GM19372 (cell line): Measurements from ENCODE around the gene EBF4.

Experiments
- ATAC-seq: cut with Tn5 transposase; IDR thresholded peaks from one replicate; pipeline ENCODE4 v1.9.1; 2021; ENCODE audit warnings: mild to moderate bottlenecking, low read depth, moderate library complexity; ENCODE audit not compliant: unreplicated experiment

Gene EBF4

GRCh38 chr20:2699775-2700413 lies 7.3 kb downstream of the EBF4 start:
- no peak for ATAC-seq

GRCh38 chr20:2700913-2701620 lies 8.5 kb downstream of the EBF4 start:
- ATAC-seq: no peak

GRCh38 chr20:2701671-2702081 lies 9.1 kb downstream of the EBF4 start:
- no peak for ATAC-seq

GRCh38 chr20:2703716-2704475 lies 11.3 kb downstream of the EBF4 start:
- ATAC-seq: no peak

GRCh38 chr20:2705931-2706645 lies 13.5 kb downstream of the EBF4 start:
- no peak for ATAC-seq

GRCh38 chr20:2706688-2707352 lies 14.2 kb downstream of the EBF4 start:
- ATAC-seq: no peak

- no peak for ATAC-seq
Observed at GRCh38 chr20:2707353-2708072, 14.9 kb downstream of the EBF4 start.

GRCh38 chr20:2708073-2708415 lies 15.5 kb downstream of the EBF4 start:
- no peak for ATAC-seq

GRCh38 chr20:2708665-2709064 lies 16.1 kb downstream of the EBF4 start:
- no peak for ATAC-seq

GRCh38 chr20:2709205-2709981 lies 16.8 kb downstream of the EBF4 start:
- ATAC-seq: no peak

GRCh38 chr20:2713285-2713684 lies 20.7 kb downstream of the EBF4 start:
- ATAC-seq: no peak

GRCh38 chr20:2729251-2729713 lies 36.7 kb downstream of the EBF4 start:
- ATAC-seq: no peak

- no peak for ATAC-seq
Observed at GRCh38 chr20:2729791-2730190, 37.2 kb downstream of the EBF4 start.

GRCh38 chr20:2734899-2735298 lies 42.3 kb downstream of the EBF4 start:
- no peak for ATAC-seq

GRCh38 chr20:2736441-2736840 lies 43.9 kb downstream of the EBF4 start:
- ATAC-seq: no peak

- ATAC-seq: no peak
Observed at GRCh38 chr20:2738331-2739041, 45.9 kb downstream of the EBF4 start.

GRCh38 chr20:2739042-2739398 lies 46.4 kb downstream of the EBF4 start:
- ATAC-seq: no peak

- no peak for ATAC-seq
Observed at GRCh38 chr20:2740702-2741101, 48.1 kb downstream of the EBF4 start.
